B cell (primary cell): ENCODE measurements around the gene CAMK2D.

Experiments used
- CTCF ChIP-seq: fragments of 200-600 bp; IDR thresholded peaks from one replicate; pipeline ENCODE4 v1.8.0; 2022; ENCODE audit warnings: antibody characterized with exemption, mild to moderate bottlenecking
- EZH2 ChIP-seq: IDR thresholded peaks from 2 replicates; pipeline ENCODE4 v1.6.1; 2012; ENCODE audit warnings: borderline replicate concordance, low read depth, mild to moderate bottlenecking, moderate library complexity, low read length; ENCODE audit not compliant: insufficient read depth, poor library complexity, severe bottlenecking

- TF ChIP-seq CTCF (no peak), EZH2 (no peak)
Measured at GRCh38 chr4:113697429-113697828, 64.1 kb downstream of the CAMK2D start.
